NCI-H2029 (cell line): Measurements from ENCODE around the gene FAM83G.

Source experiments
- DNase-seq: peaks from one replicate; lab custom pipeline; 2025; lab: John Stamatoyannopoulos, UW

FAM83G gene

GRCh38 chr17:18987230-18987610 is 17.3 kb downstream of the FAM83G start:
- no peak for DNase-seq

- no peak for DNase-seq
These were observed 17.9 kb downstream of the FAM83G start for GRCh38 chr17:18986541-18987229.

GRCh38 chr17:18985475-18985874 is 19.1 kb downstream of the FAM83G start:
- no peak for DNase-seq

- DNase-seq, result no peak
These were observed 20.1 kb downstream of the FAM83G start for GRCh38 chr17:18984273-18985114.

- no peak for DNase-seq
These were observed 22.7 kb downstream of the FAM83G start for GRCh38 chr17:18981642-18982424.

GRCh38 chr17:18981335-18981641 is 23.3 kb downstream of the FAM83G start:
- DNase-seq, result no peak

GRCh38 chr17:18980682-18981334 is 23.8 kb downstream of the FAM83G start:
- no peak for DNase-seq

GRCh38 chr17:18978655-18979054 is 25.9 kb downstream of the FAM83G start:
- no peak for DNase-seq

- no peak for DNase-seq
These were observed 26.5 kb downstream of the FAM83G start for GRCh38 chr17:18978050-18978449.

- DNase-seq, result no peak
These were observed 26.9 kb downstream of the FAM83G start for GRCh38 chr17:18977646-18978045.

- no peak for DNase-seq
These were observed 27.5 kb downstream of the FAM83G start for GRCh38 chr17:18977021-18977420.

- DNase-seq, result no peak
These were observed 28.4 kb downstream of the FAM83G start for GRCh38 chr17:18976201-18976600.

GRCh38 chr17:18975597-18975996 is 29.0 kb downstream of the FAM83G start:
- DNase-seq, result no peak

GRCh38 chr17:18974407-18975149 is 30.0 kb downstream of the FAM83G start:
- DNase-seq, result no peak

GRCh38 chr17:18971801-18972200 is 32.8 kb downstream of the FAM83G start:
- no peak for DNase-seq

- DNase-seq, result no peak
These were observed 33.7 kb downstream of the FAM83G start for GRCh38 chr17:18970582-18971480.

GRCh38 chr17:18968945-18969887 is 35.3 kb downstream of the FAM83G start:
- DNase-seq, result no peak

- DNase-seq, result no peak
These were observed 36.2 kb downstream of the FAM83G start for GRCh38 chr17:18968345-18968744.

- DNase-seq, result no peak
These were observed 36.6 kb downstream of the FAM83G start for GRCh38 chr17:18967916-18968315.
